K562 (cell line): ENCODE measurements around the gene ATP8A1. TPM values are rescaled to one million over a fixed set of nuclear protein-coding genes. Genes with fewer than 3 reads are reported as not detected.

ENCODE experiments used
- ATAC-seq: fragments of 200-7000 bp; cut with Tn5 transposase; 3 replicates; pipeline ENCODE4 v1.9.1; 2020; ENCODE audit warnings: moderate library complexity
- BruUV-seq: library from RNA; stranded (reverse); fragments of 400-500 nt; replicated peaks from 2 replicates; lab custom pipeline; 2021; lab: Mats Ljungman, UMichigan
- CTCF ChIA-PET: fragments of 300-600 bp; formaldehyde crosslinking; extraction: SDS; loops from one replicate; lab custom pipeline; 2021; ENCODE audit warnings: low intra/inter-chr PET ratio; lab: Yijun Ruan, JAX
- POLR2A ChIA-PET: fragments of 300-600, 350-650 bp; sonication (Branson Sonifier 250); formaldehyde crosslinking; extraction: SDS; loops from one replicate; lab custom pipeline; 2021; ENCODE audit warnings: antibody characterized with exemption, inconsistent platforms; lab: Yijun Ruan, JAX
- DNase-seq, 4 experiments: peaks; one replicate each; pipeline versions ENCODE4 v3.0.0 to v3.0.0-alpha.2; 2011 to 2018; ENCODE audit warnings: low spot score in 3 of 4, mixed read lengths in 3 of 4; ENCODE audit errors: extremely low read depth in 1 of 4
- FAIRE-seq: peaks from 2 replicates; lab custom pipeline; 2011; peaks lifted over from hg19 to GRCh38; lab: Jason Lieb, UNC
- H2AFZ ChIP-seq: 2 replicates; pipeline ENCODE4 v1.6.0; 2011; ENCODE audit warnings: low read depth, low read length, control low read depth, inconsistent platforms
- H3K27ac ChIP-seq: fragments of 200-600 bp; 3 replicates; pipeline ENCODE4 v1.8.0; 2011; ENCODE audit warnings: low read depth, mild to moderate bottlenecking, control low read depth, inconsistent platforms, low read length, moderate library complexity, mixed read lengths; ENCODE audit errors: extremely low read depth
- H3K27me3 ChIP-seq, 2 experiments: fragments of 300-600 bp in 1 of 2; 2 replicates in 1 of 2; 3 replicates in 1 of 2; pipeline versions ENCODE4 v1.6.0 to v1.8.0; 2011; ENCODE audit warnings: inconsistent platforms in 2 of 2, low read length in 2 of 2, mild to moderate bottlenecking in 1 of 2, mixed read lengths in 1 of 2, moderate library complexity in 1 of 2; ENCODE audit not compliant: control insufficient read depth in 2 of 2, insufficient read depth in 2 of 2
- H3K36me3 ChIP-seq: fragments of 300-600 bp; 3 replicates; pipeline ENCODE4 v1.8.0; 2011; ENCODE audit warnings: mild to moderate bottlenecking, low read length, inconsistent platforms; ENCODE audit not compliant: control insufficient read depth, insufficient read depth
- H3K4me1 ChIP-seq, 2 experiments: fragments of 200-600 bp in 1 of 2; replicated peaks in 1 of 2; 2 replicates in 1 of 2; 3 replicates in 1 of 2; pipeline versions ENCODE4 v1.5.1 to v1.8.0; 2011; ENCODE audit warnings: inconsistent platforms in 2 of 2, low read length in 2 of 2, mild to moderate bottlenecking in 1 of 2, mixed read lengths in 1 of 2, moderate library complexity in 1 of 2; ENCODE audit not compliant: control insufficient read depth in 2 of 2, insufficient read depth in 2 of 2
- H3K4me2 ChIP-seq: 2 replicates; pipeline ENCODE4 v1.6.1; 2011; ENCODE audit warnings: low read length, control low read depth, inconsistent platforms, mixed read lengths; ENCODE audit not compliant: insufficient read depth
- H3K4me3 ChIP-seq: fragments of 200-600 bp; sonication (generic), shearing (Covaris generic); 2 replicates; pipeline ENCODE4 v1.5.1; 2016; ENCODE audit warnings: control low read depth, inconsistent platforms
- H3K79me2 ChIP-seq: fragments of 200-600 bp; 3 replicates; pipeline ENCODE4 v1.8.0; 2011; ENCODE audit warnings: low read length, inconsistent platforms; ENCODE audit not compliant: control insufficient read depth, insufficient read depth
- H3K9ac ChIP-seq, 2 experiments: 2 replicates each; pipeline versions ENCODE4 v1.6.0 to v1.6.1; 2011; ENCODE audit warnings: low read depth in 2 of 2, low read length in 2 of 2, control low read depth in 1 of 2, inconsistent platforms in 1 of 2, mild to moderate bottlenecking in 1 of 2, mixed read lengths in 1 of 2; ENCODE audit not compliant: insufficient read depth in 1 of 2
- H3K9me1 ChIP-seq: one replicate; pipeline ENCODE4 v1.6.0; 2011; ENCODE audit warnings: inconsistent platforms, mild to moderate bottlenecking, low read length, moderate library complexity; ENCODE audit not compliant: control insufficient read depth, insufficient read depth
- H3K9me3 ChIP-seq: replicated peaks from 2 replicates; pipeline ENCODE4 v1.5.1; 2011; ENCODE audit warnings: low read depth, low read length, inconsistent platforms; ENCODE audit not compliant: control insufficient read depth, insufficient read depth
- H4K20me1 ChIP-seq: replicated peaks from 2 replicates; pipeline ENCODE4 v1.6.1; 2011; ENCODE audit warnings: low read length, inconsistent platforms, mixed read lengths; ENCODE audit not compliant: control insufficient read depth, insufficient read depth
- CCNT2 ChIP-seq: IDR thresholded peaks from 2 replicates; pipeline ENCODE4 v1.6.1; 2011; ENCODE audit warnings: borderline replicate concordance, low read depth, mild to moderate bottlenecking, moderate library complexity, mixed read lengths, low read length; ENCODE audit not compliant: insufficient read length; ENCODE audit errors: extremely low read depth
- CEBPG ChIP-seq, 3 experiments: fragments of 200-800 bp in 1 of 3; sonication (Bioruptor generic) in 1 of 3; sonication (generic) in 1 of 3; formaldehyde crosslinking in 1 of 3; IDR thresholded peaks in 2 of 3; conservative IDR thresholded peaks in 1 of 3; 2 replicates each; pipeline versions ENCODE4 v1.6.1 to v1.8.0; 2016 to 2022; ENCODE audit warnings: missing compliant biosample characterization in 2 of 3, missing genetic modification characterization in 2 of 3, mild to moderate bottlenecking in 1 of 3, missing genetic modification reagents in 1 of 3
- DACH1 ChIP-seq: fragments of 450-650 bp; IDR thresholded peaks from 2 replicates; pipeline ENCODE4 v1.6.1; 2018; ENCODE audit not compliant: partially characterized antibody
- ETV6 ChIP-seq, 3 experiments: fragments of 150-350 bp in 1 of 3; sonication (generic) in 1 of 3; formaldehyde crosslinking in 1 of 3; IDR thresholded peaks; 2 replicates each; pipeline versions ENCODE4 v1.6.1 to v1.8.0; 2014 to 2022; ENCODE audit warnings: borderline replicate concordance in 2 of 3, low read depth in 2 of 3, antibody characterized with exemption in 1 of 3, low read length in 1 of 3, mild to moderate bottlenecking in 1 of 3, missing genetic modification reagents in 1 of 3
- PHB ChIP-seq: fragments of 250-450 bp; sonication (Bioruptor Pico); IDR thresholded peaks from 2 replicates; pipeline ENCODE4 v1.5.0; 2021
- POLR2H ChIP-seq: IDR thresholded peaks from 2 replicates; pipeline ENCODE4 v1.6.1; 2016; ENCODE audit warnings: missing genetic modification characterization, low read depth, mild to moderate bottlenecking, control low read depth, missing compliant biosample characterization, moderate library complexity
- PRMT5 ChIP-seq: sonication (generic); formaldehyde crosslinking; IDR thresholded peaks from 2 replicates; pipeline ENCODE4 v1.5.0; 2020; ENCODE audit warnings: missing genetic modification reagents
- RBM14 ChIP-seq: fragments of 200-400 bp; formaldehyde crosslinking; IDR thresholded peaks from 2 replicates; pipeline ENCODE4 v1.6.1; 2018; ENCODE audit warnings: low read depth, mild to moderate bottlenecking, low read length, moderate library complexity, borderline replicate concordance; ENCODE audit not compliant: insufficient read depth
- TAF1 ChIP-seq: IDR thresholded peaks from 2 replicates; pipeline ENCODE4 v1.6.1; 2011; ENCODE audit warnings: mild to moderate bottlenecking, low read length, moderate library complexity; ENCODE audit not compliant: insufficient read depth, control insufficient read depth, severe bottlenecking; ENCODE audit errors: extremely low read depth
- TAF15 ChIP-seq: fragments of 200-400 bp; formaldehyde crosslinking; IDR thresholded peaks from 2 replicates; pipeline ENCODE4 v1.6.1; 2017; ENCODE audit warnings: mild to moderate bottlenecking, low read depth, low read length, moderate library complexity
- WGBS: fragments of 100-300 bp; shearing (Covaris generic); methylation state at CpG from one replicate; pipeline ENCODE4 v1.1.6; 2016; ENCODE audit warnings: low coverage, mixed read lengths; ENCODE audit not compliant: insufficient coverage; ENCODE audit errors: missing lambda C conversion rate; 5-methylcytosine and 5-hydroxymethylcytosine counted together
- in situ Hi-C: fragments of 300-500 bp; cut with MboI; formaldehyde crosslinking; loops from 4 replicates; pipeline ENCODE4 v1.15.0; 2018; ENCODE audit warnings: inconsistent platforms, mixed read lengths
- intact Hi-C: fragments of 100-400 bp; cut with micrococcal nuclease; formaldehyde crosslinking; loops from 2 replicates; pipeline ENCODE4 v1.14.2; 2022
- polyA plus RNA-seq, 8 experiments: library from polyadenylated mRNA; depleted of rRNA in 4 of 8; stranded (reverse) in 5 of 8; unstranded in 3 of 8; fragments of >200 nt; fragmentation: Nextera tagmentation in 2 of 8; fragmentation: Illumina TruSeq in 1 of 8; extraction: Ambion mirVana in 2 of 8; extraction: Trizol in 1 of 8; gene quantifications; 2 replicates each; pipeline versions ENCODE4 v1.2.1 to v1.2.3, GENCODE V29; 2011 to 2014; ENCODE audit warnings: inconsistent platforms in 1 of 8, missing spikeins in 1 of 8
- total RNA-seq, 7 experiments: library from RNA; depleted of rRNA in 6 of 7; stranded (reverse); fragments of >200 nt in 6 of 7; fragmentation: Illumina TruSeq in 2 of 7; extraction: Trizol in 2 of 7; gene quantifications; 2 replicates each; pipeline versions ENCODE4 v1.2.1 to v1.2.3, GENCODE V29; 2011 to 2021; ENCODE audit warnings: low replicate concordance in 1 of 7
- TF ChIP-seq, protein P1 (sequence below): sonication (generic); formaldehyde crosslinking; IDR thresholded peaks from 2 replicates; pipeline ENCODE4 v1.8.0; 2022; ENCODE audit warnings: mild to moderate bottlenecking, low read depth, missing genetic modification reagents
- TF ChIP-seq, protein P2 (sequence below): fragments of 250-450 bp; sonication (Bioruptor Pico); IDR thresholded peaks from 2 replicates; pipeline ENCODE4 v1.5.0; 2020; ENCODE audit warnings: mild to moderate bottlenecking, borderline replicate concordance

ATP8A1 gene
- total and polyA plus RNA-seq, 9 of the 15 experiments (the other 6 are each of a cell fraction or from before 2014, with no cell fraction given) = 0.05 to 0.29 (median 0.07) TPM; not detected in 2

DNA sequence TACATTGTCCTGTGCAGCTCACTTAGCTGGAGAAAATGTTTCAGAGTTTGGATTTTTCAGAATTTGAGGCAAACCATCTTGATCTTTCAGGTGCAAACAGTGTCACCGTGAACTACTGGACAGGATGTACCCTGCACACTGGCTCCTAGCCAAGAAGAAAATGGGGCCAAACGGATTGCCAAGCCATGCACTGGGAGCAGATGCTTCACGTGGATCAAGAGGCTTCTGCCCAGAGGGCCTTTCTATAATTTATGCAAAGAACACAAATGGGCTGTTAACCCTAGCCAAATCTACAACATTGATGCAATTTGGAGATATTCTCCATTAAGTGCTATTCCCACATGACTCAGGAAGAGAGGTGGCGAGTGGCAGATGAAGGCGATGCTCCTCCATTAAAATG lies 46.9 kb upstream of the ATP8A1 start:
- H3K27ac ChIP-seq = no peak overlapping the region
- H3K27me3 ChIP-seq = no peaks in the 10 kb centered on the region
- CTCF ChIA-PET = no interaction called here
- H4K20me1 ChIP-seq = no peaks in the 10 kb centered on the region
- ATAC-seq = no peak
- no peak overlapping the region for H3K4me2 ChIP-seq
- no peak for DNase-seq
- no peaks in the 10 kb centered on the region for H3K79me2 ChIP-seq
- FAIRE-seq = no peak
- H3K4me3 ChIP-seq = no peak overlapping the region
- no peaks in the 10 kb centered on the region for H3K4me1 ChIP-seq
- intact Hi-C loops = no loop called here
- no peak overlapping the region for H2AFZ ChIP-seq
- H3K9ac ChIP-seq = no peak overlapping the region
- no TSS peak for BruUV-seq
- in situ Hi-C loops = no loop called here
- H3K9me1 ChIP-seq = no peaks in the 10 kb centered on the region
- H3K9me3 ChIP-seq = no peaks in the 10 kb centered on the region
- WGBS = 0% methylated on average over 5 of the region's 5 CpGs
- no peaks in the 10 kb centered on the region for H3K36me3 ChIP-seq
- TF ChIP-seq, protein P1, sequence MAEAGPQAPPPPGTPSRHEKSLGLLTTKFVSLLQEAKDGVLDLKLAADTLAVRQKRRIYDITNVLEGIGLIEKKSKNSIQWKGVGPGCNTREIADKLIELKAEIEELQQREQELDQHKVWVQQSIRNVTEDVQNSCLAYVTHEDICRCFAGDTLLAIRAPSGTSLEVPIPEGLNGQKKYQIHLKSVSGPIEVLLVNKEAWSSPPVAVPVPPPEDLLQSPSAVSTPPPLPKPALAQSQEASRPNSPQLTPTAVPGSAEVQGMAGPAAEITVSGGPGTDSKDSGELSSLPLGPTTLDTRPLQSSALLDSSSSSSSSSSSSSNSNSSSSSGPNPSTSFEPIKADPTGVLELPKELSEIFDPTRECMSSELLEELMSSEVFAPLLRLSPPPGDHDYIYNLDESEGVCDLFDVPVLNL (CRISPR knock-in tag) = no peak
- no peak for TF ChIP-seq CCNT2
- TF ChIP-seq PHB = no peak
- no peak for TF ChIP-seq POLR2H
- no peak for TF ChIP-seq TAF15
- POLR2A ChIA-PET = no interaction called here

DNA sequence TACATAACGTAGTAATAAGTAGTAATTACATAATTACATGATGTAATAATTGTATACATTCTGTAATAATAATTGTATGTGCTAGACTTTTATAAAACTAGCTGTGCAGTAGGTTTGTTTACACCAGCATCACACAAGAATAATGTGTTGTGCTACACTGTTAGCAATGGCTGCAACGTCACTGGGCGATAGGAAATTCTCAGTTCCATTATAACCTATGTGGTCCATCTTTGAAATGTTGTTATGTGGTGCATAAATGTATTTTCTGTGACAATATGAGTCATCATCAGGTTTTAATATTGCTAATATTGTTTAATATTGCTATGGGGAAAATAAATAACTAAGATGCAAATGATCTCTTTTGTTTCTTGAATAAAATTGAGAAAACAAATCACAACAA lies 46.0 kb upstream of the ATP8A1 start:
- ATAC-seq (no peak), FAIRE-seq (no peak), DNase-seq (no peak)
- Histone ChIP-seq H3K4me1 (no peaks in the 10 kb centered on the region), H3K4me3 (no peak overlapping the region), H3K9ac (no peak overlapping the region), H3K36me3 (no peaks in the 10 kb centered on the region), H3K9me1 (no peaks in the 10 kb centered on the region), H3K9me3 (no peaks in the 10 kb centered on the region), H3K27me3 (no peaks in the 10 kb centered on the region), H2AFZ (no peak overlapping the region), H3K4me2 (no peak overlapping the region), H3K79me2 (no peaks in the 10 kb centered on the region), H3K27ac (no peak overlapping the region), H4K20me1 (no peaks in the 10 kb centered on the region)
- in situ Hi-C loops = no loop called here
- POLR2A ChIA-PET = no interaction called here
- 0% methylated on average over 3 of the region's 3 CpGs for WGBS
- BruUV-seq = no TSS peak
- CTCF ChIA-PET = no interaction called here
- intact Hi-C loops = no loop called here
- TF ChIP-seq, protein P2, sequence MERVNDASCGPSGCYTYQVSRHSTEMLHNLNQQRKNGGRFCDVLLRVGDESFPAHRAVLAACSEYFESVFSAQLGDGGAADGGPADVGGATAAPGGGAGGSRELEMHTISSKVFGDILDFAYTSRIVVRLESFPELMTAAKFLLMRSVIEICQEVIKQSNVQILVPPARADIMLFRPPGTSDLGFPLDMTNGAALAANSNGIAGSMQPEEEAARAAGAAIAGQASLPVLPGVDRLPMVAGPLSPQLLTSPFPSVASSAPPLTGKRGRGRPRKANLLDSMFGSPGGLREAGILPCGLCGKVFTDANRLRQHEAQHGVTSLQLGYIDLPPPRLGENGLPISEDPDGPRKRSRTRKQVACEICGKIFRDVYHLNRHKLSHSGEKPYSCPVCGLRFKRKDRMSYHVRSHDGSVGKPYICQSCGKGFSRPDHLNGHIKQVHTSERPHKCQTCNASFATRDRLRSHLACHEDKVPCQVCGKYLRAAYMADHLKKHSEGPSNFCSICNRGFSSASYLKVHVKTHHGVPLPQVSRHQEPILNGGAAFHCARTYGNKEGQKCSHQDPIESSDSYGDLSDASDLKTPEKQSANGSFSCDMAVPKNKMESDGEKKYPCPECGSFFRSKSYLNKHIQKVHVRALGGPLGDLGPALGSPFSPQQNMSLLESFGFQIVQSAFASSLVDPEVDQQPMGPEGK (CRISPR knock-in tag) = no peak
- TF ChIP-seq PRMT5 (no peak), RBM14 (no peak), ETV6 (IDR thresholded peaks at IDR 0.05; ENCODE audit: borderline replicate concordance in 1 of 2, low read depth in 2 of 2, low read length in 1 of 2) (no peak), ETV6 (CRISPR knock-in tag; IDR thresholded peaks at IDR 0.05; ENCODE audit: borderline replicate concordance) (no peak), DACH1 (no peak), CEBPG (CRISPR knock-in tag; IDR thresholded peaks at IDR 0.05) (no peak), CEBPG (tag; conservative IDR thresholded peaks at IDR 0.05 in 1 of 2, IDR thresholded peaks at IDR 0.05 in 1 of 2) (no peak), TAF1 (no peak)
